Endodermal cell (in vitro differentiated cells): Measurements from ENCODE around the gene PTPRN2. TPM values are rescaled to one million over a fixed set of nuclear protein-coding genes. Genes with fewer than 3 reads are reported as not detected.

ENCODE experiments used
- DNase-seq: peaks from one replicate; pipeline ENCODE4 v3.0.0-alpha.2; 2017
- H3K27ac ChIP-seq: 2 replicates; pipeline ENCODE4 v1.5.1; 2013; ENCODE audit warnings: mild to moderate bottlenecking, low read depth, low read length, moderate library complexity
- H3K27me3 ChIP-seq: 2 replicates; pipeline ENCODE4 v1.6.1; 2013; ENCODE audit warnings: mild to moderate bottlenecking, low read length, moderate library complexity; ENCODE audit not compliant: insufficient read depth, control insufficient read depth, poor library complexity, severe bottlenecking
- H3K36me3 ChIP-seq: 2 replicates; pipeline ENCODE4 v1.7.0; 2013; ENCODE audit warnings: mild to moderate bottlenecking, low read length, moderate library complexity; ENCODE audit not compliant: control insufficient read depth, insufficient read depth
- H3K4me1 ChIP-seq: one replicate; pipeline ENCODE4 v1.7.0; 2013; ENCODE audit warnings: low read length; ENCODE audit not compliant: control insufficient read depth, insufficient read depth
- H3K4me3 ChIP-seq: 2 replicates; pipeline ENCODE4 v1.5.1; 2013; ENCODE audit warnings: mild to moderate bottlenecking, low read length, moderate library complexity
- H3K9ac ChIP-seq: 2 replicates; pipeline ENCODE4 v1.6.1; 2013; ENCODE audit warnings: mild to moderate bottlenecking, low read length, moderate library complexity; ENCODE audit not compliant: poor library complexity, severe bottlenecking; ENCODE audit errors: extremely low read depth
- H3K9me3 ChIP-seq: 2 replicates; pipeline ENCODE4 v1.6.1; 2013; ENCODE audit warnings: mild to moderate bottlenecking, low read length, moderate library complexity; ENCODE audit not compliant: control insufficient read depth
- H3K27ac Mint-ChIP-seq: 2 replicates; pipeline ENCODE4 v1.8.0; 2020; ENCODE audit warnings: mixed read lengths
- H3K27me3 Mint-ChIP-seq: 2 replicates; pipeline ENCODE4 v1.8.0; 2021; ENCODE audit warnings: mild to moderate bottlenecking, mixed read lengths; ENCODE audit not compliant: insufficient read depth
- H3K36me3 Mint-ChIP-seq: 2 replicates; pipeline ENCODE4 v1.8.0; 2020; ENCODE audit warnings: low read depth, mixed read lengths
- H3K4me1 Mint-ChIP-seq: 2 replicates; pipeline ENCODE4 v1.8.0; 2020; ENCODE audit warnings: mixed read lengths
- H3K4me3 Mint-ChIP-seq: 2 replicates; pipeline ENCODE4 v1.8.0; 2020; ENCODE audit warnings: mild to moderate bottlenecking, moderate library complexity, mixed read lengths
- H3K9me3 Mint-ChIP-seq: 2 replicates; pipeline ENCODE4 v1.8.0; 2020; ENCODE audit warnings: mild to moderate bottlenecking, mixed read lengths
- WGBS, 2 experiments: methylation state at CpG; one replicate each; pipeline versions ENCODE4 v1.1.5 to v1.1.7; 2013; ENCODE audit warnings: missing lambda C conversion rate in 2 of 2, mixed read lengths in 1 of 2; ENCODE audit not compliant: insufficient coverage in 1 of 2, insufficient read length in 1 of 2; 5-methylcytosine and 5-hydroxymethylcytosine counted together
- total RNA-seq, 2 donors: library from RNA; stranded (reverse); fragmentation: NEBNext Ultra II Directional in 1 of 2; extraction: Animal tissue kit (Norgen Biotek cat#: 25700) in 1 of 2; gene quantifications; 2 replicates in 1 of 2; 3 replicates in 1 of 2; pipeline ENCODE4 v1.2.1, GENCODE V29; 2021
- TF ChIP-seq, protein P1 (sequence below): fragments of 200-600 bp; sonication (generic); conservative IDR thresholded peaks from 2 replicates; pipeline ENCODE4 v1.5.0; 2021; ENCODE audit warnings: antibody characterized with exemption, mild to moderate bottlenecking

The PTPRN2 gene
- total RNA-seq, 2 donors from 2014 or later = 0.69 to 1.2 TPM

DNA sequence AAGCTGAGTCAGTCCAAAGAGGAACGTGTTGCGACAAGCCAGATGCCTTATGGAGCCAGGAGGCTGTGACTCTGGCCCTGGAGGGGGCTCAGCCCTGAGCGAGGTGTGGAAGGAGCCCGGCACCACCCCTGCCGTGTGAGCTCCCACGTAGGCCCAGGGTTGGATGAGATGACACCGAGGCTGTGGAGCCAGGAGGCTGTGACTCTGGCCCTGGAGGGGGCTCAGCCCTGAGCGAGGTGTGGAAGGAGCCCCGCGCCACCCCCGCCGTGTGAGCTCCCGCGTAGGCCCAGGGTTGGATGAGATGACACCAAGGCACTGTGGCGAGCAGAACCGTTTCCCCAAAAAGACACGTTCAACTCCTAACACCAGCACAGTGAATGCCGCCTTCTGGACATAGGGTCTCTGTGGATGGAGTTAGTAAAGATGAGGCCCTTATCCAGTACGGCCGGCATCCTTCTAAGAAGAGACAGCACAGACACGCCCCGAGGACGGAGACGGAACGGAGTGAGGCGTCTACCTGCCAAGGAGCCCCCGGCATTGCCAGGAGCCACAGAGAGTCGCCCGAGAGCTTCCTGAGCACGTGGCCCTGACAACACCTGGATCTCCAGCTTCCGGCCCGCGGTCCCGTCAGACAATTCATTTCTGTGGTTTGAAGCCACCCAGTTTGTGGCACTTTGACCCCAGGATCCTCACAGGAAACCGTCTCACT lies 778.3 kb downstream of the PTPRN2 start:
- Histone ChIP-seq H3K36me3 (no peaks in the 10 kb centered on the region), H3K9ac (no peak overlapping the region), H3K4me3 (no peak overlapping the region), H3K27me3 (no peaks in the 10 kb centered on the region), H3K9me3 (peaks cover 61% of the 10 kb centered on the region), H3K4me1 (no peaks in the 10 kb centered on the region), H3K27ac (no peak overlapping the region)
- WGBS, 2 experiments = 90% methylated on average over 22 to 35 of the region's 35 CpGs
- TF ChIP-seq, protein P1, sequence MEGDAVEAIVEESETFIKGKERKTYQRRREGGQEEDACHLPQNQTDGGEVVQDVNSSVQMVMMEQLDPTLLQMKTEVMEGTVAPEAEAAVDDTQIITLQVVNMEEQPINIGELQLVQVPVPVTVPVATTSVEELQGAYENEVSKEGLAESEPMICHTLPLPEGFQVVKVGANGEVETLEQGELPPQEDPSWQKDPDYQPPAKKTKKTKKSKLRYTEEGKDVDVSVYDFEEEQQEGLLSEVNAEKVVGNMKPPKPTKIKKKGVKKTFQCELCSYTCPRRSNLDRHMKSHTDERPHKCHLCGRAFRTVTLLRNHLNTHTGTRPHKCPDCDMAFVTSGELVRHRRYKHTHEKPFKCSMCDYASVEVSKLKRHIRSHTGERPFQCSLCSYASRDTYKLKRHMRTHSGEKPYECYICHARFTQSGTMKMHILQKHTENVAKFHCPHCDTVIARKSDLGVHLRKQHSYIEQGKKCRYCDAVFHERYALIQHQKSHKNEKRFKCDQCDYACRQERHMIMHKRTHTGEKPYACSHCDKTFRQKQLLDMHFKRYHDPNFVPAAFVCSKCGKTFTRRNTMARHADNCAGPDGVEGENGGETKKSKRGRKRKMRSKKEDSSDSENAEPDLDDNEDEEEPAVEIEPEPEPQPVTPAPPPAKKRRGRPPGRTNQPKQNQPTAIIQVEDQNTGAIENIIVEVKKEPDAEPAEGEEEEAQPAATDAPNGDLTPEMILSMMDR = no peak
- Mint-ChIP-seq H3K27me3 (no peaks in the 10 kb centered on the region), H3K36me3 (no peaks in the 10 kb centered on the region), H3K9me3 (peaks cover 37% of the 10 kb centered on the region), H3K4me3 (no peak overlapping the region), H3K27ac (no peak overlapping the region), H3K4me1 (no peaks in the 10 kb centered on the region)
- DNase-seq = no peak

DNA sequence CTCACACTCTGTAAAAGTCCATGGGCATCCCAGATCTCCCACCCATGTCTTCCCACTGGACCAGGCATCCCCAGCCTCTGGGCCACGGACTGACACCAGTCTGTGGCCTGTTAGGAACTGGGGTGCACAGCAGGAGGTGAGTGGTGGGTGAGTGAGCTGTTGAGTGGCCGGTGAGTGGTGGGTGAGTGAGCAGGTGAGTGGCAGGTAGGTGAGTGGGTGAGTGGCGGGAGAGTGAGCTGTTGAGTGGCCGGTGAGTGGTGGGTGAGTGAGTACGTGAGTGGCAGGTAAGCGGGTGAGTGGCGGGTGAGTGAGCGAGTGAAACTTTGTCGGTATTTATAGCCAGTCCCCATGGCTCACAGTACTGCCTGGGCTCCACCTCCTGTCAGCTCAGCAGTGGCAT lies 779.6 kb downstream of the PTPRN2 start:
- WGBS, 2 experiments = 79 to 100% methylated on average over 1 to 7 of the region's 9 CpGs
- DNase-seq = no peak
- H3K4me1 Mint-ChIP-seq = no peaks in the 10 kb centered on the region
- H3K27ac Mint-ChIP-seq = no peak overlapping the region
- H3K27me3 Mint-ChIP-seq = no peaks in the 10 kb centered on the region
- no peaks in the 10 kb centered on the region for H3K36me3 Mint-ChIP-seq
- H3K9me3 Mint-ChIP-seq = peaks cover 37% of the 10 kb centered on the region
- no peaks in the 10 kb centered on the region for H3K36me3 ChIP-seq
- H3K4me1 ChIP-seq = no peaks in the 10 kb centered on the region
- no peak overlapping the region for H3K9ac ChIP-seq
- peaks cover 72% of the 10 kb centered on the region for H3K9me3 ChIP-seq
- no peaks in the 10 kb centered on the region for H3K27me3 ChIP-seq
- H3K4me3 Mint-ChIP-seq = no peak overlapping the region
- no peak overlapping the region for H3K4me3 ChIP-seq
- no peak overlapping the region for H3K27ac ChIP-seq
- TF ChIP-seq, protein P1 = no peak

DNA sequence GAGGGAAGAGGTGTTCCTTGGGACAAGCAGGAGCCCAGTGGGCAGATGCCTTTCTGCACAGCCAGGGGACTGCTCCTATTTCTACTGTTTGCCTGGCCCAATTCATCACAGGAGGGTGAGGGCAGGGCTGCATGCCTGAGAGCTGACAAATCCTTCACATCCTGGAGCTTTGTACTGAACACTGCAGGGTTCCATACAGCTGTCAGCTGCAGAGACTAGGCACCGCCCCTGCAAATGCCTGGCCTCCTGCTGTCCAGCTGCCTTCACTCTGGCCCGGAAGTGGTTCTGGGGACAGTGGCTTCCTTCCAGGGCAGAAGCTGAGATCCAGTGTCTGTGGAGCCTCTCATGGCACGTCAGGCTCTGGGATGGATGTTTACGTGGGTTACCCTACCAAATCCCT lies 780.1 kb downstream of the PTPRN2 start:
- Mint-ChIP-seq H3K27ac (no peak overlapping the region), H3K9me3 (peaks cover 37% of the 10 kb centered on the region), H3K4me1 (no peaks in the 10 kb centered on the region), H3K4me3 (no peak overlapping the region), H3K27me3 (no peaks in the 10 kb centered on the region), H3K36me3 (no peaks in the 10 kb centered on the region)
- peak; percentile 68 for DNase-seq
- Histone ChIP-seq H3K36me3 (no peaks in the 10 kb centered on the region), H3K9ac (no peak overlapping the region), H3K4me3 (no peak overlapping the region), H3K4me1 (no peaks in the 10 kb centered on the region), H3K27me3 (no peaks in the 10 kb centered on the region), H3K27ac (no peak overlapping the region), H3K9me3 (peaks cover 70% of the 10 kb centered on the region)
- WGBS, 2 experiments = 68 to 76% methylated on average over 4 of the region's 4 CpGs
- TF ChIP-seq, protein P1 = no peak
